NCI-H1092 (cell line): ENCODE measurements around the gene ME3.
"Not testable (repeated sequence)": the region's sequence is repeated elsewhere in the genome, so short reads cannot be mapped to it uniquely, and the experiment has no call there.

ENCODE experiments used
- DNase-seq: peaks from one replicate; lab custom pipeline; 2025; lab: John Stamatoyannopoulos, UW

Gene ME3

GRCh38 chr11:86423488-86423887 is 248.9 kb downstream of the ME3 start:
- not testable (repeated sequence) for DNase-seq

- no peak for DNase-seq
These were observed 250.0 kb downstream of the ME3 start for GRCh38 chr11:86422371-86422770.

- DNase-seq, result no peak
These were observed 250.5 kb downstream of the ME3 start for GRCh38 chr11:86421946-86422345.

GRCh38 chr11:86418917-86419316 is 253.5 kb downstream of the ME3 start:
- no peak for DNase-seq

- no peak for DNase-seq
These were observed 253.9 kb downstream of the ME3 start for GRCh38 chr11:86418513-86418912.

GRCh38 chr11:86418106-86418505 is 254.3 kb downstream of the ME3 start:
- no peak for DNase-seq

DNA sequence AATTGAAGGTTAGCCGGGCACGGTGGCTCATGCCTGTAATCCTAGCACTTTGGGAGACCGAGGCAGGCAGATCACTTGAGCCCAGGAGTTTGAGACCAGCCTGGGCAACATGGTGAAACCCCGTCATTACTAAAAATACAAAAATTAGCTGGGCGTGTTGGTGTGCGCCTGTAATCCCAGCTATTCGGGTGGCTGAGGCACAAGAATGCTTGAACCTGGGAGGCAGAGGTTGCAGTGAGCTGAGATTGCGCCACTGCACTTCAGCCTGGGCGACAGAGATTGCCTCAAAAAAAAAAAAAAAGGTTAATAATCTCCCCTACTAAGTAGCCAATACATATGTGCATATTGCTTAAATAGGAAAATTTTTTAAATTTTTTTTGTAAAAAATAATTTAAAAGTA is 255.5 kb downstream of the ME3 start:
- not testable (repeated sequence) for DNase-seq

DNA sequence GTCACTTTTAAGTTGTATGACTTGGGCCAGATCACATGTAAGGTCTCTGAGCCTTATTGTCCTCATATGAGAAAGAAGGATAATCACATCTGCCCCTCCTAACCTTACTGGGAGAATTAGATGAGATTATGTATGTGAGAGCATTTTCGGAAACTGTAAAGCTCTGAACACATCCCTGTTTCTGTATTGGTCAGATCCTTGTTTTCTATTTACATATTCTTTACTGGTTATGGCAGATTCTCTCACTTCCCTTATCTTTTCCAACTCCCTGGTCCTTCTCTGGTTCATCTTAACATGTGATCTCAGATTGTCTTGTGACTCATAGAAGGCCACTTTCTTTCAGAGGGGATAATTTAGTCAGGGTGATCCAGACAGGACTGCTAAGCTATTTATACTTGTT is 255.9 kb downstream of the ME3 start:
- DNase-seq, result no peak

GRCh38 chr11:86415026-86415425 is 257.4 kb downstream of the ME3 start:
- DNase-seq, result no peak

- no peak for DNase-seq
These were observed 258.4 kb downstream of the ME3 start for GRCh38 chr11:86414032-86414431.

DNA sequence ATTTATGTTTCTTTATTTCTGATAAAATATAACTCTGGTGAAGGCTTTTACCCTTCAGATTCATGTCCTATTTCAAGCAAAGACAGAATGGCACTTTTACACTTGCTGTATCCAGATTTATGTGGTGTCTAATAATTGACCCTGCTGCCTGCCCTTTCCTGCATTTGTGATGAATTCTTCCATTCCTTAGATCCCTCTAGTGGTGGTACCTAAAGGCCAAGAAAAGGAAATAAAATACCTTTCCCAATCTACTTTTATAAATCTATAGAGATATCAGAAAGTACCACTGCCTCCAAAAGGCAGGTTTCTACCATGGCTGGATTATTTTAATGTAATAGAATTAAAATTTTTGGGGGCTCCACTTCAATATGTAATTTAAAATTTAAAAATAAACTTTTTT is 263.6 kb downstream of the ME3 start:
- DNase-seq, result no peak

DNA sequence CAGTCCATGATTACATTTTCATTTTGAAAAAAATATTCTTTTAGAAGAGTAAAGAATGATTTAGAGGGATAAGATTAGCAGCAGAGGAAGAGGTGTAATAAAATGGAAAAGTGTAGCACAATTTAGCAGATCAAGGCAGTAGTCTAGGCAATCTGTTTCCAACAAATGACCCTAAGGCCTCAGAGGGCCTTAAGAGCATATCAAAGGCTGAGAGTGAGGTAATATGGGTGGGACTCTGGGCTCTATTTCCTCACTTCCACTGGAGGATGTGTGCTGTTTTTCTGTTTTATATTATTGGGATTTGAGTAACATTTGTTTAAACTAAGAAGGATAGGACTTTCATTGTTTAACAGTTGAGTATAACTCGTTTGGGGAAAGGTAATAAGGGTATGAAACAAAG is 269.0 kb downstream of the ME3 start:
- DNase-seq, result no peak

- no peak for DNase-seq
These were observed 274.3 kb downstream of the ME3 start for GRCh38 chr11:86398106-86398505.

- no peak for DNase-seq
These were observed 275.1 kb downstream of the ME3 start for GRCh38 chr11:86397351-86397750.

- no peak for DNase-seq
These were observed 276.0 kb downstream of the ME3 start for GRCh38 chr11:86396396-86396795.

DNA sequence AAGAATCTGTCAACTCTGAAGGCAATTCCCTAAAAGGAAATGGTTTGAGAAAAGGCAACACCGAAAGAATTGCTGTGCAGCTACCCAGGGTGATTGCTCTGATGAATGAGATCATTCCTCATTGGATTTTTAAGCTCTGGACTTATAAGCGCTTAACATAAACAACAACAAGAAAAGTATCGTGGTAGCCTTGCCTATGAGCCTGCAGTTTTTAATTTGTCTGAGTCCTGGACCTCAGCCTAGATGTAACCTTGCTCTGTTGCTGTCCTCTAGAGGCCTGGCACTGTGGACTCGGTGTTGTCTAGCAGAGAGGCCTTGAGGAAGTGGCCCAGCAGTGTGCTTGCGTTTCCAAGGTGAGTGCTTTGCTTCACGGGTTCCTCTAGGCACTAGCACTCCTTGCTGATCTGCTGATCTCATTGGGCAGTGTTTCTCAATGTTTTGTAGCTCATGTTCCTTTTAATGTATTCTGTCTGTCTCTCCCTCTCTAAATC is 277.3 kb downstream of the ME3 start:
- no peak for DNase-seq
